Kidney epithelial cell (primary cell): ENCODE measurements around the gene MARCHF9. TPM values are rescaled to one million over a fixed set of nuclear protein-coding genes. Genes with fewer than 3 reads are reported as not detected.

Source experiments
- DNase-seq: peaks from one replicate; pipeline ENCODE4 v3.0.0-alpha.2; 2010; ENCODE audit warnings: low read depth
- H3K27me3 ChIP-seq: 2 replicates; pipeline ENCODE4 v1.6.0; 2011; ENCODE audit warnings: low read length; ENCODE audit not compliant: control insufficient read depth, insufficient read depth
- H3K36me3 ChIP-seq: 2 replicates; pipeline ENCODE4 v1.5.1; 2011; ENCODE audit warnings: low read length; ENCODE audit not compliant: control insufficient read depth, insufficient read depth
- H3K4me3 ChIP-seq: 2 replicates; pipeline ENCODE4 v1.5.1; 2011; ENCODE audit warnings: low read depth, mild to moderate bottlenecking, control low read depth, low read length
- total RNA-seq: library from RNA; depleted of rRNA; stranded (reverse); fragments of >200 nt; gene quantifications from 2 replicates; pipeline ENCODE4 v1.2.3, GENCODE V29; 2015
- TF ChIP-seq, protein P1 (sequence below): IDR thresholded peaks from 2 replicates; pipeline ENCODE4 v1.5.1; 2011; ENCODE audit warnings: mild to moderate bottlenecking, moderate library complexity, low read length, control low read depth, inconsistent platforms; ENCODE audit not compliant: insufficient read depth, poor library complexity, severe bottlenecking

MARCHF9 gene
- total RNA-seq, 1 donor from 2014 or later, result 16.7 TPM

DNA sequence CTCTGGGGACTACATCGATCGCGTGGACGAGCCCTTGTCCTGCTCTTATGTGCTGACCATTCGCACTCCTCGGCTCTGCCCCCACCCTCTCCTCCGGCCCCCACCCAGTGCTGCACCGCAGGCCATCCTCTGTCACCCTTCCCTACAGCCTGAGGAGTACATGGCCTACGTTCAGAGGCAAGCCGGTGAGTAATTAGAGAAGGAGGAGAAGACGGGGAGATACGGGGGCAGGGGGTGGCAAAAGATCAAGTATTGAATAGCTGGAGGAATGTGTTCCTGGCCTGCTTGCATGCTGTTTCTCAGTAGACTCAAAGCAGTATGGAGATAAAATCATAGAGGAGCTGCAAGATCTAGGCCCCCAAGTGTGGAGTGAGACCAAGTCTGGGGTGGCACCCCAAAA, 39.1 kb upstream of the MARCHF9 start:
- TF ChIP-seq, protein P1, sequence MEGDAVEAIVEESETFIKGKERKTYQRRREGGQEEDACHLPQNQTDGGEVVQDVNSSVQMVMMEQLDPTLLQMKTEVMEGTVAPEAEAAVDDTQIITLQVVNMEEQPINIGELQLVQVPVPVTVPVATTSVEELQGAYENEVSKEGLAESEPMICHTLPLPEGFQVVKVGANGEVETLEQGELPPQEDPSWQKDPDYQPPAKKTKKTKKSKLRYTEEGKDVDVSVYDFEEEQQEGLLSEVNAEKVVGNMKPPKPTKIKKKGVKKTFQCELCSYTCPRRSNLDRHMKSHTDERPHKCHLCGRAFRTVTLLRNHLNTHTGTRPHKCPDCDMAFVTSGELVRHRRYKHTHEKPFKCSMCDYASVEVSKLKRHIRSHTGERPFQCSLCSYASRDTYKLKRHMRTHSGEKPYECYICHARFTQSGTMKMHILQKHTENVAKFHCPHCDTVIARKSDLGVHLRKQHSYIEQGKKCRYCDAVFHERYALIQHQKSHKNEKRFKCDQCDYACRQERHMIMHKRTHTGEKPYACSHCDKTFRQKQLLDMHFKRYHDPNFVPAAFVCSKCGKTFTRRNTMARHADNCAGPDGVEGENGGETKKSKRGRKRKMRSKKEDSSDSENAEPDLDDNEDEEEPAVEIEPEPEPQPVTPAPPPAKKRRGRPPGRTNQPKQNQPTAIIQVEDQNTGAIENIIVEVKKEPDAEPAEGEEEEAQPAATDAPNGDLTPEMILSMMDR, result no peak

DNA sequence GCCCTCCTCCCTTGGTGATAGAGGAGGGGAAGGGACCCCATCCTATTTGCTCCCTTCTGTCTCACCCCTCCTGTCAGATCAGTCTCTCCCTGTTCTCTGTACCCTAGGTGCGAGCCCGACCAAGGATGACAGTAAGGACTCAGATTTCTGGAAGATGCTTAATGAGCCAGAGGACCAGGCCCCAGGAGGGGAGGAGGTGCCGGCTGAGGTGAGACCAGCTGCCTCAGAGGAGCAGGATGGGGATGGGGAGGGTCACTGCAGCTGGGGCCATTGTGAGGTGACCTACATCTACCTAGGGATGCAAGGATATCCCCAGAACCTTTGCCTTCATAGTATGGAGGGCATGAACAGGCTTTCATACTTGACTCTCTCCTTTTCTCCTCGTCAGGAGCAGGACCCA, 38.6 kb upstream of the MARCHF9 start:
- TF ChIP-seq, protein P1, result no peak
- H3K27me3 ChIP-seq, result no peaks in the 10 kb centered on the region
- peaks cover 2% of the 10 kb centered on the region for H3K36me3 ChIP-seq
- no peak overlapping the region for H3K4me3 ChIP-seq
- DNase-seq, result no peak

More for the DNA sequence above, 39.1 kb upstream of the MARCHF9 start:
- H3K27me3 ChIP-seq, result no peaks in the 10 kb centered on the region
- DNase-seq, result no peak
- H3K36me3 ChIP-seq, result peaks cover 2% of the 10 kb centered on the region
- no peak overlapping the region for H3K4me3 ChIP-seq

DNA sequence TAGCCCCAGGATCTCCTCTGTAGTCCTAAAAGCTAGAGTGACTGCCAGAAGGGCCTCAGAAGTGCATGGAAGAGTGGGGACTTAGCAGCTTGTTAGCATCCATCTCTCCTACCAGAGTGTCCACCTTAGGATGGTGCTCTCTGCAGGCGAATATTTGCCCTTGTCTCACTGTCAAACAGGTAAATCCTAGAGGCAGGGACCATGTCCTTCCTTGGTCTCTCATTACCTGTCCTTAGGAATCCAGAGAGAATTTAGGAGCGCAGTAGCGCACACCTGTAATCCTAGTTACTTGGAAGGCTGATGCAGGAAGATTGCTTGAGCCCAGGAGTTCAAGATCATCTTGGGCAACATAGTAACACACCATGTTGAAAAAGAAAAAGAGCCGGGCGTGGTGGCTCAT, 37.8 kb upstream of the MARCHF9 start:
- no peak for DNase-seq
- no peak overlapping the region for H3K4me3 ChIP-seq
- TF ChIP-seq, protein P1, result no peak
- H3K36me3 ChIP-seq, result peaks cover 2% of the 10 kb centered on the region
- no peaks in the 10 kb centered on the region for H3K27me3 ChIP-seq

DNA sequence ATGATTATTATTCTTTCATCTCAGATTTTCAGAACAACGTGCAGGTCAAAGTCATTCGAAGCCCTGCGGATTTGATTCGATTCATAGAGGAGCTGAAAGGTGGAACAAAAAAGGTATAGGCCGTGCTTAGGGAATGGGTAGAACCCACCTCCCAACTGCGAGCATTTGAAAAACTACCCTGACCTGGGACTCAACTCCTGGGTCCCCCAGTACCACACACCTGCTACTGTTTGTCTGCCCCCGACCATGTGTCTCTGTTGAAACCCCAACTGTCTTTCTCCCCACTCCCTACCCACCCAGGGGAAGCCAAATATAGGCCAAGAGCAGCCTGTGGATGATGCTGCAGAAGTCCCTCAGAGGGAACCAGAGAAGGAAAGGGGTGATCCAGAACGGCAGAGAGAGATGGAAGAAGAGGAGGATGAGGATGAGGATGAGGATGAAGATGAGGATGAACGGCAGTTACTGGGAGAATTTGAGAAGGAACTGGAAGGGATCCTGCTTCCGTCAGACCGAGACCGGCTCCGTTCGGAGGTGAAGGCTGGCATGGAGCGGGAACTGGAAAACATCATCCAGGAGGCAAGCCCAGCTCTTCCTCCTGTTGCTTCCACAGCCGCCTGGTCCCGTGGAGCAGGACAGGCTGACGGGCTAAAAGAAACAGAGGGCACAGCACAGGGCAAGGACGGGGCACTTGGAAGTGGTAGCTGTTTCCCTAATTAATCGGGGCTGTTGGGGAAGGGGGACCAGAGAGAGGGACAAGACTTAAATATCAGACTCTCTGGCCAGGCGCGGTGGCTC, 36.9 kb upstream of the MARCHF9 start:
- H3K36me3 ChIP-seq, result peaks cover 2% of the 10 kb centered on the region

DNA sequence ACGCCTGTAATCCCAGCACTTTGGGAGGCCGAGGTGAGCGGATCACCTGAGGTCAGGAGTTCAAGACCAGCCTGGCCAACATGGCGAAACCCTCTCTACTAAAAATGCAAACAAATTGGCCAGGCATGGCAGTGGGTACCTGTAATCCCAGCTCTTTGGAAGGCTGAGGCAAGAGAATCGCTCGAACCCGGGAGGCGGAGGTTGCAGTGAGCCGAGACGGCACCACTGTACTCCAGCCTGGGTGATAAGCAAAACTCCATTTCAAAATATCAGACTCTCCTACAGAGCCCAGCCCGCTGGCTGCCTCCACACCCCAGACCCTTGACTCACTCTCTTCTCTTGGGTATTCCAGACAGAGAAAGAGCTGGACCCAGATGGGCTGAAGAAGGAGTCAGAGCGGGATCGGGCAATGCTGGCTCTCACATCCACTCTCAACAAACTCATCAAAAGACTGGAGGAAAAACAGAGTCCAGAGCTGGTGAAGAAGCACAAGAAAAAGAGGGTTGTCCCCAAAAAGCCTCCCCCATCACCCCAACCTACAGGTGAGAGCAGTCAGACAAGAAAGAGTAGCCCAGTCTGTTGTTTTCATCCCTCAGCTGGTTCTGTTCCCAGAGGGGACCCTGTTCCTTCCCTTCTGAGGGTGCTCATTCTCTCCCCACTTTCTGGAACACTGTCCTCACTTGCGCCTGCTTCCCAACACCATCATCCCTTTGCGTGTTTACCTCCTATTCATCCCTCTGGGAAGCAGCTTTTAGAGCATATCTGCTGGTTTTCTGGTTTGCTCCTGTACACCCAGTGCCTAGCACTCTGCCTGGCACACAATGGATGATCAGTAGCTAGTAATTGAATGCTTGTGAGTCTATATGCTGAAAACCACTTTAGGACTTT, 36.0 kb upstream of the MARCHF9 start:
- DNase-seq, result no peak
- Histone ChIP-seq H3K27me3 (peaks cover 2% of the 10 kb centered on the region), H3K36me3 (peaks cover 2% of the 10 kb centered on the region), H3K4me3 (no peak overlapping the region)
- TF ChIP-seq, protein P1, result no peak

More for the DNA sequence above, 36.9 kb upstream of the MARCHF9 start:
- Histone ChIP-seq H3K27me3 (no peaks in the 10 kb centered on the region), H3K4me3 (no peak overlapping the region)
- TF ChIP-seq, protein P1, result no peak
- no peak for DNase-seq
